NCI-H2196 treated with DMSO at 0.1 percent for 48 hours (cell line): ENCODE measurements around the gene DPP6.
"Not testable (repeated sequence)": the region's sequence is repeated elsewhere in the genome, so short reads cannot be mapped to it uniquely, and the experiment has no call there.

Experiments
- DNase-seq: peaks from one replicate; lab custom pipeline; 2025; ENCODE audit not compliant: unreplicated experiment; lab: John Stamatoyannopoulos, UW

Gene DPP6

GRCh38 chr7:154148791-154149516, 96.8 kb downstream of the DPP6 start:
- DNase-seq, result not testable (repeated sequence)

GRCh38 chr7:154150656-154151055, 98.5 kb downstream of the DPP6 start:
- not testable (repeated sequence) for DNase-seq

- DNase-seq, result not testable (repeated sequence)
These were observed 99.1 kb downstream of the DPP6 start for GRCh38 chr7:154151306-154151705.

- not testable (repeated sequence) for DNase-seq
These were observed 103.7 kb downstream of the DPP6 start for GRCh38 chr7:154155928-154156327.

GRCh38 chr7:154162921-154163320, 110.7 kb downstream of the DPP6 start:
- not testable (repeated sequence) for DNase-seq

- not testable (repeated sequence) for DNase-seq
These were observed 111.4 kb downstream of the DPP6 start for GRCh38 chr7:154163642-154164041.

- DNase-seq, result no peak
These were observed 114.9 kb downstream of the DPP6 start for GRCh38 chr7:154167051-154167450.

- DNase-seq, result no peak
These were observed 115.6 kb downstream of the DPP6 start for GRCh38 chr7:154167807-154168206.

GRCh38 chr7:154171422-154171821, 119.2 kb downstream of the DPP6 start:
- no peak for DNase-seq

- DNase-seq, result no peak
These were observed 120.0 kb downstream of the DPP6 start for GRCh38 chr7:154172236-154172635.

GRCh38 chr7:154177584-154177983, 125.4 kb downstream of the DPP6 start:
- DNase-seq, result no peak

GRCh38 chr7:154178895-154179294, 126.7 kb downstream of the DPP6 start:
- no peak for DNase-seq

- no peak for DNase-seq
These were observed 131.3 kb downstream of the DPP6 start for GRCh38 chr7:154183482-154183881.

GRCh38 chr7:154183946-154184345, 131.7 kb downstream of the DPP6 start:
- DNase-seq, result no peak

- no peak for DNase-seq
These were observed 134.6 kb downstream of the DPP6 start for GRCh38 chr7:154186811-154187210.

- DNase-seq, result no peak
These were observed 136.1 kb downstream of the DPP6 start for GRCh38 chr7:154188330-154188729.

- DNase-seq, result no peak
These were observed 143.1 kb downstream of the DPP6 start for GRCh38 chr7:154195266-154195665.

GRCh38 chr7:154198481-154198880, 146.3 kb downstream of the DPP6 start:
- no peak for DNase-seq

GRCh38 chr7:154200241-154200640, 148.0 kb downstream of the DPP6 start:
- DNase-seq, result no peak

GRCh38 chr7:154202002-154202401, 149.8 kb downstream of the DPP6 start:
- DNase-seq, result no peak

- no peak for DNase-seq
These were observed 151.8 kb downstream of the DPP6 start for GRCh38 chr7:154204046-154204445.

- DNase-seq, result no peak
These were observed 160.7 kb downstream of the DPP6 start for GRCh38 chr7:154212861-154213260.

- no peak for DNase-seq
These were observed 165.6 kb downstream of the DPP6 start for GRCh38 chr7:154217688-154218340.
